Measurements from ENCODE around the gene SRPRA. TPM values are rescaled to one million over a fixed set of nuclear protein-coding genes. Genes with fewer than 3 reads are reported as not detected.

SRPRA gene
- total RNA-seq, 1 experiment from 2014 or later: 64.3 TPM

DNA sequence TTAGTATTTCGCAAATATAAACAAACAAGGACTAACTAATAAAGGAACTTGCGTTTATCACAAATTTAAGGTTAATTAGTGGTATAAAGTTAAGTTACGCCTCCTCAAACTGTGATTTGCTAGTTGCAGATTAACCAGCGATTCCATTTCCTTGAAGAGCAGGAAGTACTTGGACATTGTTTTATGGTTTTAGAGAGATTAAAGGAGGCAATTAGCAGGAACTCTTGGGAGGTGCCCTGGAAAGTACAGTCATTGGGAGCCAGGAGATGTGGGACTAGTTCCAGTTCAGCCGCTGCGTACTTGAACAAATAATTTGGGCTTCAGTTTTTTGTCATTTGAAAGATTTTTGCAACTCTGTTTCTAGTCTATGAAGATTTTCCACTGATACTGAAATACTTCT is 53.9 kb downstream of the SRPRA start:
- H2BK15ac ChIP-seq (ENCODE audit: low read depth, low read length): no peak overlapping the region
- Mint-ChIP-seq H3K9me3 (no peaks in the 10 kb centered on the region), H3K4me1 (peaks cover 17 to 18% of the 10 kb centered on the region in 2 experiments), H3K36me3 (ENCODE audit: insufficient read depth in 1 of 3, low read depth in 3 of 3) (peaks cover 2 to 10% (median 8%) of the 10 kb centered on the region in 3 experiments; a peak in 6 of 7 replicates), H3K27me3 (ENCODE audit: low read depth) (no peaks in the 10 kb centered on the region), H3K4me3 (no peak overlapping the region), H3K27ac (no peak overlapping the region)
- H2BK120ac ChIP-seq (ENCODE audit: low read depth, low read length, poor library complexity, severe bottlenecking): no peak overlapping the region
- H4K5ac ChIP-seq (ENCODE audit: insufficient read length, low read depth, low read length): no peak overlapping the region
- no peak overlapping the region for H3K4me2 ChIP-seq (ENCODE audit: insufficient read depth, insufficient read length, low read length)
- no peak overlapping the region for H3K18ac ChIP-seq (ENCODE audit: insufficient read length, low read depth, low read length)
- no peak overlapping the region for H3K4ac ChIP-seq (ENCODE audit: low read depth, low read length)
- DNase-seq: no peak
- no peak overlapping the region for H2BK12ac ChIP-seq (ENCODE audit: insufficient read length, low read depth, low read length)
- H3K79me2 ChIP-seq (ENCODE audit: insufficient read depth, low read length): peaks cover 23% of the 10 kb centered on the region
- no peaks in the 10 kb centered on the region for H4K20me1 ChIP-seq (ENCODE audit: control insufficient read depth, insufficient read depth, insufficient read length)
- no peak overlapping the region for H4K91ac ChIP-seq (ENCODE audit: insufficient read length, low read depth, low read length)
- H3K14ac ChIP-seq (ENCODE audit: insufficient read depth, low read length): no peak overlapping the region
- peaks cover 11% of the 10 kb centered on the region for H3K79me1 ChIP-seq (ENCODE audit: insufficient read depth, low read depth, low read length, poor library complexity, severe bottlenecking)
- no peak overlapping the region for H2AFZ ChIP-seq (ENCODE audit: low read length)
- H2BK20ac ChIP-seq (ENCODE audit: low read depth, low read length, poor library complexity, severe bottlenecking): no peak overlapping the region
- H3K9ac ChIP-seq (ENCODE audit: extremely low read depth, insufficient read length, low read length): no peak overlapping the region
- TF ChIP-seq, protein P1, sequence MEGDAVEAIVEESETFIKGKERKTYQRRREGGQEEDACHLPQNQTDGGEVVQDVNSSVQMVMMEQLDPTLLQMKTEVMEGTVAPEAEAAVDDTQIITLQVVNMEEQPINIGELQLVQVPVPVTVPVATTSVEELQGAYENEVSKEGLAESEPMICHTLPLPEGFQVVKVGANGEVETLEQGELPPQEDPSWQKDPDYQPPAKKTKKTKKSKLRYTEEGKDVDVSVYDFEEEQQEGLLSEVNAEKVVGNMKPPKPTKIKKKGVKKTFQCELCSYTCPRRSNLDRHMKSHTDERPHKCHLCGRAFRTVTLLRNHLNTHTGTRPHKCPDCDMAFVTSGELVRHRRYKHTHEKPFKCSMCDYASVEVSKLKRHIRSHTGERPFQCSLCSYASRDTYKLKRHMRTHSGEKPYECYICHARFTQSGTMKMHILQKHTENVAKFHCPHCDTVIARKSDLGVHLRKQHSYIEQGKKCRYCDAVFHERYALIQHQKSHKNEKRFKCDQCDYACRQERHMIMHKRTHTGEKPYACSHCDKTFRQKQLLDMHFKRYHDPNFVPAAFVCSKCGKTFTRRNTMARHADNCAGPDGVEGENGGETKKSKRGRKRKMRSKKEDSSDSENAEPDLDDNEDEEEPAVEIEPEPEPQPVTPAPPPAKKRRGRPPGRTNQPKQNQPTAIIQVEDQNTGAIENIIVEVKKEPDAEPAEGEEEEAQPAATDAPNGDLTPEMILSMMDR (conservative IDR thresholded peaks at IDR 0.05): no peak
- no peak overlapping the region for H3T11ph ChIP-seq (ENCODE audit: low read length)
- no peaks in the 10 kb centered on the region for H3K4me1 ChIP-seq (ENCODE audit: insufficient read depth, low read length)
- no peak overlapping the region for H3K27ac ChIP-seq (ENCODE audit: insufficient read length, low read depth, low read length)
- no CpG with 5 or more reads among the region's 6 CpGs for WGBS (ENCODE audit: extremely low coverage, insufficient read length, low lambda C conversion rate)
- no peak overlapping the region for H3K56ac ChIP-seq (ENCODE audit: insufficient read length, low read depth, low read length)
- peaks cover 11% of the 10 kb centered on the region for H3K23me2 ChIP-seq (ENCODE audit: insufficient read length, low read depth, low read length, poor library complexity, severe bottlenecking)
- no peak overlapping the region for H2BK5ac ChIP-seq (ENCODE audit: insufficient read length, low read length)
- no peak overlapping the region for H3K23ac ChIP-seq (ENCODE audit: insufficient read length, low read depth, low read length)
- no peak overlapping the region for H4K8ac ChIP-seq (replicated peaks; ENCODE audit: insufficient read length, low read depth, low read length)
- no peak overlapping the region for H2AK5ac ChIP-seq (ENCODE audit: insufficient read length, low read length)
- H3K9me3 ChIP-seq (ENCODE audit: control insufficient read depth, low read depth, low read length): no peaks in the 10 kb centered on the region
- no peaks in the 10 kb centered on the region for H3K27me3 ChIP-seq (ENCODE audit: insufficient read depth, low read length)
